ENCODE data around the gene TFCP2L1. TPM values are rescaled to one million over a fixed set of nuclear protein-coding genes. Genes with fewer than 3 reads are reported as not detected.
A peak's percentile ranks its signal among the peaks of the same experiment; 100 is the strongest.
"Not testable (repeated sequence)": the region's sequence is repeated elsewhere in the genome, so short reads cannot be mapped to it uniquely, and the experiment has no call there.

Gene TFCP2L1
- total RNA-seq, 1 experiment from 2014 or later = 0.06 TPM

GRCh38 chr2:121225681-121226080 is 59.3 kb downstream of the TFCP2L1 start:
- DNase-seq (ENCODE audit: low read depth) = not testable (repeated sequence)

GRCh38 chr2:121220995-121221394 is 64.0 kb downstream of the TFCP2L1 start:
- peak; percentile 28 for DNase-seq (ENCODE audit: low read depth)

- DNase-seq (ENCODE audit: low read depth) = no peak
Observed at GRCh38 chr2:121219866-121220265, 65.1 kb downstream of the TFCP2L1 start.

GRCh38 chr2:121218386-121218938 is 66.5 kb downstream of the TFCP2L1 start:
- no peak for DNase-seq (ENCODE audit: low read depth)

- DNase-seq (ENCODE audit: low read depth) = no peak
Observed at GRCh38 chr2:121217627-121218026, 67.4 kb downstream of the TFCP2L1 start.

GRCh38 chr2:121214296-121214695 is 70.7 kb downstream of the TFCP2L1 start:
- no peak for DNase-seq (ENCODE audit: low read depth)

GRCh38 chr2:121213386-121213785 is 71.6 kb downstream of the TFCP2L1 start:
- no peak for DNase-seq (ENCODE audit: low read depth)

GRCh38 chr2:121212661-121213325 is 72.2 kb downstream of the TFCP2L1 start:
- DNase-seq (ENCODE audit: low read depth) = no peak

- no peak for DNase-seq (ENCODE audit: low read depth)
Observed at GRCh38 chr2:121211689-121212151, 73.3 kb downstream of the TFCP2L1 start.

GRCh38 chr2:121211251-121211650 is 73.8 kb downstream of the TFCP2L1 start:
- no peak for DNase-seq (ENCODE audit: low read depth)

GRCh38 chr2:121210691-121211090 is 74.3 kb downstream of the TFCP2L1 start:
- DNase-seq (ENCODE audit: low read depth) = no peak

GRCh38 chr2:121209014-121209610 is 75.9 kb downstream of the TFCP2L1 start:
- DNase-seq (ENCODE audit: low read depth) = no peak

- DNase-seq (ENCODE audit: low read depth) = no peak
Observed at GRCh38 chr2:121207494-121207893, 77.5 kb downstream of the TFCP2L1 start.

- DNase-seq (ENCODE audit: low read depth) = peak; percentile 30
Observed at GRCh38 chr2:121205321-121205942, 79.6 kb downstream of the TFCP2L1 start.

GRCh38 chr2:121203591-121204249 is 81.3 kb downstream of the TFCP2L1 start:
- DNase-seq (ENCODE audit: low read depth) = no peak

- no peak for DNase-seq (ENCODE audit: low read depth)
Observed at GRCh38 chr2:121202541-121203310, 82.3 kb downstream of the TFCP2L1 start.

- no peak for DNase-seq (ENCODE audit: low read depth)
Observed at GRCh38 chr2:121201796-121202195, 83.2 kb downstream of the TFCP2L1 start.

- DNase-seq (ENCODE audit: low read depth) = no peak
Observed at GRCh38 chr2:121200419-121201315, 84.3 kb downstream of the TFCP2L1 start.

GRCh38 chr2:121200011-121200347 is 85.0 kb downstream of the TFCP2L1 start:
- DNase-seq (ENCODE audit: low read depth) = no peak

- DNase-seq (ENCODE audit: low read depth) = no peak
Observed at GRCh38 chr2:121199281-121200010, 85.6 kb downstream of the TFCP2L1 start.

Measured in LHCN-M2 (cell line).